NCI-H146 treated with DMSO at 0.1 percent for 48 hours (cell line): ENCODE data around the gene KCNMB1.
"Not testable (repeated sequence)": the region's sequence is repeated elsewhere in the genome, so short reads cannot be mapped to it uniquely, and the experiment has no call there.

ENCODE experiments used
- DNase-seq: peaks from one replicate; lab custom pipeline; 2025; ENCODE audit not compliant: unreplicated experiment; lab: John Stamatoyannopoulos, UW

The KCNMB1 gene

GRCh38 chr5:170380361-170380951 lies 8.7 kb downstream of the KCNMB1 start:
- DNase-seq = no peak

DNA sequence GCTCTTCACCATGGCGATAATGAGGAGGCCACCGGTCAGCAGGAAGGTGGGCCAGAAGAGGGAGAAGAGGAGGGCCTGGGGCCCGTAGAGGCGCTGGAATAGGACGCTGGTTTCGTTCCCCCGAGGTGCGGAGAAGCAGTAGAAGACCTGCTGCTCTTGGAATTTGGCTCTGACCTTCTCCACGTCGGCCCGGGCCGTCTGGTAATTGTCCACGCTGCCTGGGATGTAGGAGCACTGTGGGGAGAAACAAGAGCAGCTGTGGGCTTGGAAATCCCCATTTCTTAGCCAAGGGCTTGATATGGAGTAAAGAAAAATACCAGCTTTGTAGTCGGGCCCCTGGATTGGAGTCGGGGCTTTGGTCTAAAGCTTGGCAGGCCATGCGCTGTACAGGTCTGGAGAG lies 10.4 kb downstream of the KCNMB1 start:
- DNase-seq = no peak

DNA sequence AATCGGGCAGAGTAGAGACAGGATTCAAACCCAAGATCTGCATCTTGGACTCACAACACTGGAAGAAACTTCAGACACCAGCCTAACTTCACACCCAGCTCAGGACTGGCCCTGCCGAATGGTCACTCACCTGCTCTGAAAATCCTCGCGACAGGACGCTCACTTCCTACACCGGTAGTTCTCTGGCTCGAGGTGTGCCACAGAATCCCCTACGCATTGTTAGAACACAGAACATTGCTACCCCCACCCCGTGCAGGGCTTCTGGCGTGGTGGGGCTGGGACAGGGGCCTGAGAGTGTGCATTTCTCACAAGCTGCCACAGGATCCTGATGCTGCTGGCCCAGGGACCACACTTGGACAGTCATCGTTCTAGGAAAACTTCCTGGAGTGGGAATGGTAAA lies 12.1 kb downstream of the KCNMB1 start:
- DNase-seq = no peak

DNA sequence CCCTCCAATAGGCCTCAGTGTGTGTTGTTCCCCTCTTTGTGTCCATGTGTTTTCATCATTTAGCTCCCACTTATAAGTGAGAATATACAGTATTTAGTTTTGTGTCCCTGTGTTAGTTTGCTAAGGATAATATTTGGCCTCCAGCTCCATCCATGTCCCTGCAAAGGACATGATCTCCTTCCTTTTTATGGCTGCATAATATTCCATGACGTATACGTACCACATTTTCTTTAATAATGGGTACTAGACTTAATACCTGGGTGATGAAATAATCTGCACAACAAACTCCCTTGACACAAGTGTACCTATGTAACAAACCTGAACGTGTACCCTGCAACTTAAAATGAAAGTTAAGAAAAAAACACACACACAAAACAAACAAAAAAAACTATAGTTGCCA lies 12.6 kb downstream of the KCNMB1 start:
- not testable (repeated sequence) for DNase-seq

GRCh38 chr5:170375283-170375682 lies 13.9 kb downstream of the KCNMB1 start:
- DNase-seq = no peak

DNA sequence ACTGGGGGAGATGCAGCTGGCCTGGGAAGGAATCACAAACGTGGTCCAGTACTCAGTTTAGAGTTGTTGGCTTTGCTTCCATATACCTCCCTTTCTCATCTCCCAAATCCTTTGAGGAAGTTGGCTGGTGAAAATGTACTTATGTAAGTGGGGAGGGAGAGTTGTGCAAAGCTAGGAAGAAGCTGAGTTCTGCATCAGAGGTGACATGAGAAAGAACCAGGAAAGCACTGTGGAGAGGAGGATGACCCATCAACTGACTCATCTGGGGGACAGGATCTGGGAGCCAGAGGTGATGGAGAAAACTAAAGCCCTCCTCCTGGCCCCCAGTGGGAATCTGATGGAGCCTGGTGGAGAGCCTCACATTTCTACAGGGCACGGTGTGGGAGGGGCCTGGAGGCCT lies 16.2 kb downstream of the KCNMB1 start:
- DNase-seq = no peak

DNA sequence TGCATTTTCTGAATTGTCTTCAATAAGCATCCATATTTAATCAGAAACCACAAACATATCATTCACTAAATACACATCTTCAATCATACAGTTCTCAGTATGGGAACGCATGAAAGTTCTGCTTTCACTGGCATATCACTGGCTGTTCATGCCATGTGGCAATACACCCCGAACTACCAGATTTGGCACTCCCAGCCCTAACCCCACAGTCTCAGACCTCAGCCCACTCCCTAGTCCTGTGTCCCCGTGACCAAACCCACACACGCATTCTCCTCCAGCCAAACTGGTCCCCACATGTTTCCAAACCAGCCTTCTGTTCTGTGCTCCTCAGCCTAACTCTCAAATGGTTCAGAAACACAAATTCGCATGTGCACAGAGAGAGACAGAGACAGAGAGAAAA lies 20.6 kb downstream of the KCNMB1 start:
- DNase-seq = no peak

DNA sequence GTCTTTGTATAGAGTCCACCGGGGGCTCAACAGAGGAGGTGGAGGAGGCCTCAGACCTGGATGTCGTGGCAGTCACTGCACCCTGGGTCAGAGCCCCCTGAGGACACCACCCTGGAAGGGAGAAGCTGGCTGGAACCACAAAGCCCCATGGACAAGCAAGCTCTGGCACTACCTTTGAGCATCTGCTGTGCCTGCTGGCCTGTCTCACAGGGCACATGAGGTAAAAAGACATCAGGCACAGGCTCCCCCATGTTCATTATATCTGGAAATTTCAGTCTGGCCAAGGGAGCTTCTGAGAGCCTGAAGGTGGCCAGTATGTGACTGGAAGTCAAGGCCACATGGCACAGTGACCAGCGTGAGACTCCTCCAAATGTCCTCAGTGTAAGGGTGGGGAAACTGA lies 22.9 kb downstream of the KCNMB1 start:
- DNase-seq = no peak

- DNase-seq = no peak
Measured at GRCh38 chr5:170365831-170366230, 23.3 kb downstream of the KCNMB1 start.

DNA sequence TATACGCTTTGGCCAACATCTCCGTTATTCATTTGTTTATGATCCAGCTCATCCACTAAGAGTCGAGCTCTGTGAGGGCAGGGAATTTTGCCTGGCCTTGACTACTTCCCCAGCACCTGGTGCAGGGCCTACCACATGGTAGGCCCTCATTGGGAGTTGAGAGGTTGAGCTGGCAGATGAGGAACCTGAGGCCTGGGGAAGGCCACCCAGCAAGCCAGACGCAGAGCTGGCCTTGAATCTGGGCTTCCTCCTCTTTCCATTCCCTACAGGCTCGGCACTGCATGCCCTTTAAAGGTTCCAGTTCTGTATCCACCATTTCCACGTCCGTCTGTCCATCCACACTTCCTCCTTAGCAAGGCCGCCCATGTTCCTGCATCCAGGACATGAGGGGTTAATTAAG lies 24.2 kb downstream of the KCNMB1 start:
- DNase-seq = no peak

DNA sequence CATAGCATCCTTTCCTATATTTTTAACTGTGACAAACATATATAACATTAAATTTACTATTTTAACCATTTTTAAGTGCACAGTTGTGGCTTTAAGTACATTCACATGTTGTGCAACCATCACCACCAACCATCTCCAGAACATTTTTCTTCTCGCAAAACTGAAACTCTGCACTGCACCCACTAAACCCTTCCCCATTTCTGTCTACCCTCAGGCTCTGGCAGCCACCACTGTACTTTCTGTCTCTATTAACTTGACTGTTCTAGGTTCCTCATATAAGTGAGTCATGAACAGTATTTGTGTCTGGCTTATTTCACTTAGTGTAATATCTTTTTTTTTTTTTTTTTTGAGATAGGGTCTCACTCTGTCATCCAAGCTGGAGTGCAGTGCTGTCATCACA lies 25.5 kb downstream of the KCNMB1 start:
- no peak for DNase-seq

GRCh38 chr5:170362656-170363055 lies 26.5 kb downstream of the KCNMB1 start:
- DNase-seq = no peak

GRCh38 chr5:170362102-170362501 lies 27.1 kb downstream of the KCNMB1 start:
- no peak for DNase-seq

DNA sequence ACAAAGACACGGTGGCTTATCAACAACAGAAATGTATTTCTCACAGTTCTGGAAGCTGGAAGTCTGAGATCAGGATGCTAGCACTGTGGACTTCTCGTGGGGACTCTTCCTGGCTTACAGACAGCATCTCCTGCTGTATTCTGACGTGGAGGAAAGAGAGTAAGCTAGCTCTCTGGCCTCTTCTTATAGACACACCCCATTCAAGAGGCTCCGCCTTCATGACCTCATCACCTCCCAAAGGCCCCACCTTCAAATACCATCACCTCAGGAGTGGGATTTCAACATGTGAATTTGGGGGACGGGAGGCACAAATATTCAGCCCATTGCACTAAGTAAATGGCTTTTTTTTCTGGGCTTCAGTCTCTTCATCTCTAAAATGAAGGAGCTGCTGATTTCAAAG lies 27.6 kb downstream of the KCNMB1 start:
- DNase-seq = no peak

DNA sequence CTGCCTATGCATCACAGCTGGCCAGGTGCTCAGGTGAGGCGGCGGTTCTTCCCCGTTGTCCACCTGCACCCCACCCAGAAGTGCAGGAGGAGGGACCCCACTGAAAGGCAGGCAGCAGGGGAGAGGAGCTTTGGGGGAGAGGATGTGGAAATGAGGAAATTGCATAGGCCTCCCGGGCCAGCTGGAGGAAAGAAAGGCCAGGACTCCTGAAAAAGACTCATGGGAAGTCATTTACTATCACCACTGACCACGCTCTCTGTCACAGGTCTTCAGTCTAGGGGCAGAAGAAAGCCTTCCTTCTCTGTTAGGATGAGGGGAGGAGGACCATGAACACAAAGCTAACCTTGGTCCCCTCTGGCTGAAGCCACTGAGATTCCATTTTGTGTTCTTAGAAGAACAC lies 28.1 kb downstream of the KCNMB1 start:
- DNase-seq = no peak

DNA sequence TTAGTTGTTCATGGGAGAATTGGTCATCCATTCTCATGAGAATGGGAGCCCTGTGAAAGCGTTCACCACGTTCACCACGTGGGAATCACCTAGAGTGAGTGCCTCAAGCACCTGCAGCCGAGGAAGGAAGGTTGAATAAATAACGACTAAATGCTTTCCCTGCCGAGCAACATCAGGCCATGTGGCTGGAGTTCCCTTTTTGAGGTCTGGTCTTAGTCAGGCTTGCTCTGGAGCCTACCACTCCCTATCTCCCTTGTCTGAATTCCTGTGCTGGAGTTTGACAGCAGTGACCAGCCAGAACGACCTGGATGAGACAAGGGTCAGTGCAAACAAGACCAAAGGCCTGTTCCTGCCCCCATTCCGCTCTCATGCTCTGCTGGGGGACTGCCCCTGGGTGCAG lies 28.5 kb downstream of the KCNMB1 start:
- DNase-seq = no peak

DNA sequence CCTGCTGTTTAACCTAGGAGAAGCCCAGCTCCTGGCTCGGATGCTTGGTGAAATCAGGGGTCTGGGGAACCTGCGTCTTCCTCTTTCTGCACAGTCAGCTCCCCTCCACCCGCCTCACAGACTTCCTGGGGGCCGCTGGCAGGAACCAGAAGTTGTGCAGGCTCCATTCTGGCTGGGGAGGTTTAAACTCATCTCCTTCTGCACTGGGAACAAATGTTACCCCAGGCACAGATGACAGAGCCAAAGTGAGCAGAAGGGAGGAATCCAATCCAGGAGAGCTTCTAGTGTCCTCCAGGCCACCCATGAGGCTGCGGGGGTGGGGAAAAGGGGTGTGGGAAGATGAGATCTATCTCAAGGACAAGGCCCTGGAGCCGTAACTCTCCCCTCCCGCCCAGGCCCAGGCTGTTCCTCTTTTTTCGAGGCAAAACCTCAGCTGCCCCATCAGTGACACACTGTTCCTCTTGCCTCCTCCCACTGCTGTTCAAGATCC lies 31.2 kb downstream of the KCNMB1 start:
- DNase-seq = no peak

DNA sequence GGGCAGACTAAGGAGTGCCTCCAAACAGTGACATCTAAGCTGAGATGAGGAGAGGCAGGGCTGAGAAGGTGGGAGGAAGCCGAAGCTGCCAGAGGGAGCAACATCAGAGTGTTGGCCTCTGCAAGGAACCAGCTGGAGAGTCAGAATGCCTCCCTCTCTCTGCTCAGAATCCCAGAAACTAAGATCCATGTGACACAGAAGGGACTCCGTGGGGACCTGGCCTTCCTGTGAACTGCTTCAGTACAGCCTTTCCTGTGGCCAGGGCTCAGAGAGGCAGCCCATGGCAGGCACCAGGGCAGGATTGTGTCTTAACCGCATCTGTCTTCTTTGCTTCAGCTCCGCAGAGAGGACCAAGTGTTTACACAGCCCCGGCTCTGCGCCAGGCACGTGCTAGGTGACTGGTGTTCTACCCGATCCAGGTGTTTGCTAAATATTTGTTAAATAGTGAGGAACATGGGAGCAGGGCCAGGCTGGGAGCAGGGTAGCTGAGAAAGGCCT lies 33.5 kb downstream of the KCNMB1 start:
- no peak for DNase-seq

- no peak for DNase-seq
Measured at GRCh38 chr5:170353961-170354360, 35.2 kb downstream of the KCNMB1 start.

DNA sequence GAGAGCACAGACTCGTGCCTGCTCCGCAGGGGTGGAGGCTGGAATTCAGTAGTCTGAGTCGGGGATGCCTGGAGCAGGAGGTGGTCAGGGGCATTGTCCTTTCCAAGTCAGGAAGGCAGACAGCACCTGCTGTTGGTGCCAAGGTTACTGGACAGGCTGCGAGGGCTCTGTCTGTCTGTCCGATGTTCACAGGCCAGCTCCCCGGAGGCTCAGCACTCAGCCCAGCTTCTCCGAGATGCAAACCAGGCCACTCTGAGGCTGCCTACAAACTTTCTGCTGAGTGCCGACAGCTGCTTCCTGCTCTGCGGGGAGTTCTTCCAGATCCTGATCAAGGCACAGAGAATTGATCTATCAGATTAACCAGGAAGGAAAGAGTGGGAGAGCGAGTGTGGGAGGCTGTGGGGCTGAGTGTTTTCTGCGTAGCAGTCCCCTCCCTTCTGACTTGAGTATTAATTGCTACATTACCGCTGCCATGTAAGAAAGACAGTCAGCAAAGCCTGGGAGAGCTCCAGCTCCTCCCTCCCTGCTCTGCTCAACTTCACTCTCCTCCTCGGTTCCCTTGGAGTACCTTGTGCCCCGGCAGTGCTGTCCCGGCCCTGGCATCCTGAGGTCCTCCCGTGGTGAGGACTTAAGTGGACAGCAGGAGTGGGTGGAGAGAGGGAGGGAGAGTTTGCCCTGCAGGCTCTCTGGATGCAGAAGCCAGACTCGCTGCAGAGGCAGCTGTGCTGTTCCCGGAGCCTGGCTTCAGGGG lies 36.0 kb downstream of the KCNMB1 start:
- DNase-seq = no peak

DNA sequence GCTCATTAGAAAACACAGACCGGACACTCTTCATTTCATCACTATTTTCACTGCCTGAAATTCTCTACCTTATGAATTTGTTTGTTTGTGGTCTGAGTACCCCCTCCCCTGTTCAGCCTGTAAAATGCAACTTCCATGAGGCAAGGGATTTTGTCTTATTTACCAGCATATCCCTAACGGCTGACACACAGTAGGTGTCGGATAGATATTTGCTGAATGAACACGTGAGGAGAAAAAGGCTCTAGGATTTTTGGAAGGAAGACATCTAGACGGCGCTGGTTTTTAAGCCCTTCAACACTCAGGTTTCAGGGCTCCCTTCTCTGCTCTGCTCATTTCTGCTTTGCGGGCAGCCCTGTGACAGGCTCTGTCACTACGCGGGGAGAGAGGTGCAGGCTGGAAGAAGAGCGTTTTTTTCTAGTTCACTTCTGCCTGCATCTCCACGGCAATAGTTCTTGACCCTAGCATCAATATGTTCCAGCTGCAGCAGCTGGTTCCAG lies 41.0 kb downstream of the KCNMB1 start:
- DNase-seq = no peak

DNA sequence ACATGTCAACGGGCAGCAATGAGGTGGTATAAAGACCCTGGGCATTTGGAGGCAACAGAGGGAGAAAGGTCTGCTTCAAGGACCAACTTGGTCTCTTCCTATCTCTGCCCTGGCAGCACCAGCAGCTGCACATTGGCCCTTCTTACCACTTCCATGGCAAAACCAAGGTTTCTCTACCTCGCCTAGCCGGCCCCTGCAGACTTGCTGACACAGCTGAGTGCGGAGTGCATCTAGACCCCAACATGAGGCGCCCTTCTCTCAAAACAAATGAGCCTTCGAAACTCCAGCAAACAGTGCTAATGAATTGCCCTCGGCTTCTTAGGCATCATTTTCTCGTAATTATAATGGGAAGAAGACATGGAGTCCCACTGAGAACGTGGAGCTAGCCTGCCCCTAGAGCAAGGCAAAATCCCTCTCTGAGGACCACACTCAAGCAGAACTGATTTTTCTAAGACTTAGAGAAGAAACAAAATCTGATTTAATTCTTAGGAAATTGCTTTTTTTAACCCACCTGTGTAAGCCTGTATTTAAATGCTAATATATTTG lies 42.1 kb downstream of the KCNMB1 start:
- DNase-seq = no peak
